ENCODE measurements around the gene ALB. TPM values are rescaled to one million over a fixed set of nuclear protein-coding genes. Genes with fewer than 3 reads are reported as not detected.

Gene ALB
- total and polyA plus RNA-seq, 8 donors, result 179 to 1,006 (median 781) TPM

- TF ChIP-seq, protein P1, sequence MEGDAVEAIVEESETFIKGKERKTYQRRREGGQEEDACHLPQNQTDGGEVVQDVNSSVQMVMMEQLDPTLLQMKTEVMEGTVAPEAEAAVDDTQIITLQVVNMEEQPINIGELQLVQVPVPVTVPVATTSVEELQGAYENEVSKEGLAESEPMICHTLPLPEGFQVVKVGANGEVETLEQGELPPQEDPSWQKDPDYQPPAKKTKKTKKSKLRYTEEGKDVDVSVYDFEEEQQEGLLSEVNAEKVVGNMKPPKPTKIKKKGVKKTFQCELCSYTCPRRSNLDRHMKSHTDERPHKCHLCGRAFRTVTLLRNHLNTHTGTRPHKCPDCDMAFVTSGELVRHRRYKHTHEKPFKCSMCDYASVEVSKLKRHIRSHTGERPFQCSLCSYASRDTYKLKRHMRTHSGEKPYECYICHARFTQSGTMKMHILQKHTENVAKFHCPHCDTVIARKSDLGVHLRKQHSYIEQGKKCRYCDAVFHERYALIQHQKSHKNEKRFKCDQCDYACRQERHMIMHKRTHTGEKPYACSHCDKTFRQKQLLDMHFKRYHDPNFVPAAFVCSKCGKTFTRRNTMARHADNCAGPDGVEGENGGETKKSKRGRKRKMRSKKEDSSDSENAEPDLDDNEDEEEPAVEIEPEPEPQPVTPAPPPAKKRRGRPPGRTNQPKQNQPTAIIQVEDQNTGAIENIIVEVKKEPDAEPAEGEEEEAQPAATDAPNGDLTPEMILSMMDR (IDR thresholded peaks at IDR 0.05), result no peak
- FAIRE-seq (no peak), ATAC-seq (peak in 2 of 4 donors; percentile 28 to 43), DNase-seq (peak in 4 of 6 donors; percentile 8 to 64 (median 34))
- H3K36me3 ChIP-seq, result no peaks in the 10 kb centered on the region
- intact Hi-C loops (cut with DNase I), result no loop called here
- no peaks in the 10 kb centered on the region for H3K9me3 ChIP-seq
- 68 to 69% methylated on average over 9 of the region's 9 CpGs for WGBS, 2 donors
- no peak overlapping the region for H3K4me3 ChIP-seq
- peaks cover 12 to 20% (median 13%) of the 10 kb centered on the region in 3 donors for H3K4me1 ChIP-seq
- no peak overlapping the region for H3K27ac ChIP-seq
- H3K27me3 ChIP-seq, result no peaks in the 10 kb centered on the region
These were observed 46.4 kb downstream of the ALB start for GRCh38 chr4:73450398-73451004.

DNA sequence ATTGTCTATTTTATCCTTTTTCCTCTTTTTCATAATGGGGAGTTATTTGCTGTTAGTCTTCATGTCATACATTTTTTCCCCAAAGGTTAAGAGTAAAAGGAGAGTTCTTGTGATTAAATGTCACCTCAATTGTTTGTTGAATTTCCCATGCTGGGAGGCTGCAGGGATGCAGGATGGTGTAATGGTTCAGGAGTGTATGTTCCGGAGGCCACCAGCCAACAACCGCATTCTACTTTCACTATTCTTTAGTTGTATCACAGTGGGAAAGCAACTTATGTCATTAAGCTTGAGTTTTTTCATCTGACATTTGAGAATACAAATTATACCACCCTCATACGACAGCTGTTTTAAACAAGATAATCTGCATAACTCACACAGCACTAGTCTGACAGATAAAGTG is 47.3 kb downstream of the ALB start:
- no peak for DNase-seq
- H3K27ac ChIP-seq, result no peak overlapping the region
- ATAC-seq, result peak; percentile 44 to 76 (median 58)
- no peaks in the 10 kb centered on the region for H3K27me3 ChIP-seq
- TF ChIP-seq, protein P1 (IDR thresholded peaks at IDR 0.05), result no peak
- FAIRE-seq, result no peak
- 25 to 31% methylated on average over 3 of the region's 3 CpGs for WGBS, 2 donors
- H3K4me3 ChIP-seq, result no peak overlapping the region
- intact Hi-C loops (cut with DNase I), result no loop called here
- H3K9me3 ChIP-seq, result no peaks in the 10 kb centered on the region
- no peaks in the 10 kb centered on the region for H3K36me3 ChIP-seq
- H3K4me1 ChIP-seq, result peaks cover 12 to 20% (median 13%) of the 10 kb centered on the region in 3 donors

- DNase-seq (no peak), ATAC-seq (no peak), FAIRE-seq (no peak)
- H3K4me1 ChIP-seq, result peaks cover 12 to 20% (median 13%) of the 10 kb centered on the region in 3 donors
- no peak overlapping the region for H3K4me3 ChIP-seq
- TF ChIP-seq, protein P1 (IDR thresholded peaks at IDR 0.05), result no peak
- intact Hi-C loops (cut with DNase I), result no loop called here
- H3K9me3 ChIP-seq, result no peaks in the 10 kb centered on the region
- no peak overlapping the region for H3K27ac ChIP-seq
- no peaks in the 10 kb centered on the region for H3K27me3 ChIP-seq
- 95 to 96% methylated on average over 4 of the region's 4 CpGs for WGBS, 2 donors
- H3K36me3 ChIP-seq, result no peaks in the 10 kb centered on the region
These were observed 48.1 kb downstream of the ALB start for GRCh38 chr4:73451981-73452747.

GRCh38 chr4:73452953-73453700 is 49.0 kb downstream of the ALB start:
- peaks cover 12 to 20% (median 13%) of the 10 kb centered on the region in 3 donors for H3K4me1 ChIP-seq
- FAIRE-seq (no peak), DNase-seq (peak in 1 of 6 donors; percentile 18), ATAC-seq (peak; percentile 62 to 83 (median 72))
- H3K9me3 ChIP-seq, result no peaks in the 10 kb centered on the region
- no peaks in the 10 kb centered on the region for H3K27me3 ChIP-seq
- intact Hi-C loops (cut with DNase I), result no loop called here
- H3K27ac ChIP-seq, result peak overlapping the region in 2 of 4 donors; percentile 30 to 48
- TF ChIP-seq, protein P1 (IDR thresholded peaks at IDR 0.05), result no peak
- H3K4me3 ChIP-seq, result no peak overlapping the region
- no peaks in the 10 kb centered on the region for H3K36me3 ChIP-seq
- WGBS, 2 donors, result 16 to 24% methylated on average over 2 of the region's 2 CpGs
